Measurements from ENCODE around the gene TRAF3IP3. TPM values are rescaled to one million over a fixed set of nuclear protein-coding genes. Genes with fewer than 3 reads are reported as not detected.

TRAF3IP3 gene
- total and polyA plus RNA-seq, 2 of the 13 experiments (the other 11 are each of a cell fraction or from before 2014, with no cell fraction given), result not detected

DNA sequence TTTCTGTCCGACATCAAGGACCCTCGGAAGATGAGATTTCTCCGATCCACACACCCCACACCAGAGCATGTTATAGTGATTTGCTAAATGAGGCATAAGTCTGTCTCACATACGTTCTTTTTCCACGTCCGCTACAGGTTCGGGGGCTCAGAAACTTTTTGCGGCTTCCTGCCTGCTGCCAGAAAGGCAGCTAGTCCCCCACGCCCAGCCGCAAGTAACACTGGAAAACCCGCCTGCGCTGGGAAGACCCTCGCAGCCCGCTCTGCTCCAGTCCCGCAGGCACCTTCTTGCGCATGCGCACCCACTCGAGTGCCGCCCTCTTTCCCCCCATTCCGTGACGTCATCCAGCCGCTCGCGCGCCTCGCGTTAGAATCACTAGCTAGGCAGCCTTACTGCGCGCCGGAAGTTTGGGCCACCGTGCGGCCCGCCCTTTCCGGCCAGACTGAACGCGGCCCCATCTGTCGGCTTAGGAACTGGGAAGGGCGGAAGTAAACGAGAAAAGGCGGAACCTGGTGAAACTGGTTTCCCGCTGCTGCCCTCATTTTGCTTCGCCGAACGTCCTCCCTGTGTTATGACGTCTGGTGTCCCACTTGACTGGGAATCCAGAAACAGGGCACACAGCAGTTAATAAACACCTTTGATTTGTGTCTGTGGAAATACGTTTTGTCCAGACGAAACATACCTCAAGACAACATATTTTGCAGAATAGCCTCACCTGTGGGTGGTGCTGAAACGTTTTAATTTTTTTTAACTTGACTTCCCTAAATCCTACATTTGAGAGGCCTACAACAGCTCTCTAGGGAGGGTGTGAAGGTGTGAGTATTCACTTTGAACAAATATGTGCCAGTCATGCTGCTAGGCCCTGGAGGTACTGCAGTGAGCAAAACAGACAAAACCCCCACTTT is 28.7 kb downstream of the TRAF3IP3 start, which contains the start of gene C1orf74 (continued):
- no peak for TF ChIP-seq ZNF577 (CRISPR knock-in tag; IDR thresholded peaks at IDR 0.05; ENCODE audit: borderline replicate concordance, low read depth)
- TF ChIP-seq ZNF746 (CRISPR knock-in tag; IDR thresholded peaks at IDR 0.05), result no peak
- TF ChIP-seq ESRRA (CRISPR knock-in tag; IDR thresholded peaks at IDR 0.05; ENCODE audit: low read depth), result no peak
- TF ChIP-seq, protein P1, sequence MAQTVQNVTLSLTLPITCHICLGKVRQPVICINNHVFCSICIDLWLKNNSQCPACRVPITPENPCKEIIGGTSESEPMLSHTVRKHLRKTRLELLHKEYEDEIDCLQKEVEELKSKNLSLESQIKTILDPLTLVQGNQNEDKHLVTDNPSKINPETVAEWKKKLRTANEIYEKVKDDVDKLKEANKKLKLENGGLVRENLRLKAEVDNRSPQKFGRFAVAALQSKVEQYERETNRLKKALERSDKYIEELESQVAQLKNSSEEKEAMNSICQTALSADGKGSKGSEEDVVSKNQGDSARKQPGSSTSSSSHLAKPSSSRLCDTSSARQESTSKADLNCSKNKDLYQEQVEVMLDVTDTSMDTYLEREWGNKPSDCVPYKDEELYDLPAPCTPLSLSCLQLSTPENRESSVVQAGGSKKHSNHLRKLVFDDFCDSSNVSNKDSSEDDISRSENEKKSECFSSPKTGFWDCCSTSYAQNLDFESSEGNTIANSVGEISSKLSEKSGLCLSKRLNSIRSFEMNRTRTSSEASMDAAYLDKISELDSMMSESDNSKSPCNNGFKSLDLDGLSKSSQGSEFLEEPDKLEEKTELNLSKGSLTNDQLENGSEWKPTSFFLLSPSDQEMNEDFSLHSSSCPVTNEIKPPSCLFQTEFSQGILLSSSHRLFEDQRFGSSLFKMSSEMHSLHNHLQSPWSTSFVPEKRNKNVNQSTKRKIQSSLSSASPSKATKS (CRISPR knock-in tag; IDR thresholded peaks at IDR 0.05), result no peak
- no peak for TF ChIP-seq ZFP41 (CRISPR knock-in tag; IDR thresholded peaks at IDR 0.05; ENCODE audit: borderline replicate concordance)
- TF ChIP-seq, protein P2, sequence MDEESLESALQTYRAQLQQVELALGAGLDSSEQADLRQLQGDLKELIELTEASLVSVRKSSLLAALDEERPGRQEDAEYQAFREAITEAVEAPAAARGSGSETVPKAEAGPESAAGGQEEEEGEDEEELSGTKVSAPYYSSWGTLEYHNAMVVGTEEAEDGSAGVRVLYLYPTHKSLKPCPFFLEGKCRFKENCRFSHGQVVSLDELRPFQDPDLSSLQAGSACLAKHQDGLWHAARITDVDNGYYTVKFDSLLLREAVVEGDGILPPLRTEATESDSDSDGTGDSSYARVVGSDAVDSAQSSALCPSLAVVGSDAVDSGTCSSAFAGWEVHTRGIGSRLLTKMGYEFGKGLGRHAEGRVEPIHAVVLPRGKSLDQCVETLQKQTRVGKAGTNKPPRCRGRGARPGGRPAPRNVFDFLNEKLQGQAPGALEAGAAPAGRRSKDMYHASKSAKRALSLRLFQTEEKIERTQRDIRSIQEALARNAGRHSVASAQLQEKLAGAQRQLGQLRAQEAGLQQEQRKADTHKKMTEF (CRISPR knock-in tag; IDR thresholded peaks at IDR 0.05), result peak; percentile 48; the same call in 1 of the 2 replicates
- TF ChIP-seq POLR2A (IDR thresholded peaks at IDR 0.05; ENCODE audit: insufficient read depth in 1 of 2, low read depth in 2 of 2, low read length in 2 of 2), result peak; percentile 47 to 83; a peak in 3 of 4 replicates
- TF ChIP-seq, protein P3, sequence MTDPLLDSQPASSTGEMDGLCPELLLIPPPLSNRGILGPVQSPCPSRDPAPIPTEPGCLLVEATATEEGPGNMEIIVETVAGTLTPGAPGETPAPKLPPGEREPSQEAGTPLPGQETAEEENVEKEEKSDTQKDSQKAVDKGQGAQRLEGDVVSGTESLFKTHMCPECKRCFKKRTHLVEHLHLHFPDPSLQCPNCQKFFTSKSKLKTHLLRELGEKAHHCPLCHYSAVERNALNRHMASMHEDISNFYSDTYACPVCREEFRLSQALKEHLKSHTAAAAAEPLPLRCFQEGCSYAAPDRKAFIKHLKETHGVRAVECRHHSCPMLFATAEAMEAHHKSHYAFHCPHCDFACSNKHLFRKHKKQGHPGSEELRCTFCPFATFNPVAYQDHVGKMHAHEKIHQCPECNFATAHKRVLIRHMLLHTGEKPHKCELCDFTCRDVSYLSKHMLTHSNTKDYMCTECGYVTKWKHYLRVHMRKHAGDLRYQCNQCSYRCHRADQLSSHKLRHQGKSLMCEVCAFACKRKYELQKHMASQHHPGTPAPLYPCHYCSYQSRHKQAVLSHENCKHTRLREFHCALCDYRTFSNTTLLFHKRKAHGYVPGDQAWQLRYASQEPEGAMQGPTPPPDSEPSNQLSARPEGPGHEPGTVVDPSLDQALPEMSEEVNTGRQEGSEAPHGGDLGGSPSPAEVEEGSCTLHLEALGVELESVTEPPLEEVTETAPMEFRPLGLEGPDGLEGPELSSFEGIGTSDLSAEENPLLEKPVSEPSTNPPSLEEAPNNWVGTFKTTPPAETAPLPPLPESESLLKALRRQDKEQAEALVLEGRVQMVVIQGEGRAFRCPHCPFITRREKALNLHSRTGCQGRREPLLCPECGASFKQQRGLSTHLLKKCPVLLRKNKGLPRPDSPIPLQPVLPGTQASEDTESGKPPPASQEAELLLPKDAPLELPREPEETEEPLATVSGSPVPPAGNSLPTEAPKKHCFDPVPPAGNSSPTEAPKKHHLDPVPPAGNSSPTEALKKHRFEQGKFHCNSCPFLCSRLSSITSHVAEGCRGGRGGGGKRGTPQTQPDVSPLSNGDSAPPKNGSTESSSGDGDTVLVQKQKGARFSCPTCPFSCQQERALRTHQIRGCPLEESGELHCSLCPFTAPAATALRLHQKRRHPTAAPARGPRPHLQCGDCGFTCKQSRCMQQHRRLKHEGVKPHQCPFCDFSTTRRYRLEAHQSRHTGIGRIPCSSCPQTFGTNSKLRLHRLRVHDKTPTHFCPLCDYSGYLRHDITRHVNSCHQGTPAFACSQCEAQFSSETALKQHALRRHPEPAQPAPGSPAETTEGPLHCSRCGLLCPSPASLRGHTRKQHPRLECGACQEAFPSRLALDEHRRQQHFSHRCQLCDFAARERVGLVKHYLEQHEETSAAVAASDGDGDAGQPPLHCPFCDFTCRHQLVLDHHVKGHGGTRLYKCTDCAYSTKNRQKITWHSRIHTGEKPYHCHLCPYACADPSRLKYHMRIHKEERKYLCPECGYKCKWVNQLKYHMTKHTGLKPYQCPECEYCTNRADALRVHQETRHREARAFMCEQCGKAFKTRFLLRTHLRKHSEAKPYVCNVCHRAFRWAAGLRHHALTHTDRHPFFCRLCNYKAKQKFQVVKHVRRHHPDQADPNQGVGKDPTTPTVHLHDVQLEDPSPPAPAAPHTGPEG (CRISPR knock-in tag; IDR thresholded peaks at IDR 0.05), result 0 out of 2 replicates have a peak, but pooled peaks have one; percentile 31
- TF ChIP-seq, protein P4, sequence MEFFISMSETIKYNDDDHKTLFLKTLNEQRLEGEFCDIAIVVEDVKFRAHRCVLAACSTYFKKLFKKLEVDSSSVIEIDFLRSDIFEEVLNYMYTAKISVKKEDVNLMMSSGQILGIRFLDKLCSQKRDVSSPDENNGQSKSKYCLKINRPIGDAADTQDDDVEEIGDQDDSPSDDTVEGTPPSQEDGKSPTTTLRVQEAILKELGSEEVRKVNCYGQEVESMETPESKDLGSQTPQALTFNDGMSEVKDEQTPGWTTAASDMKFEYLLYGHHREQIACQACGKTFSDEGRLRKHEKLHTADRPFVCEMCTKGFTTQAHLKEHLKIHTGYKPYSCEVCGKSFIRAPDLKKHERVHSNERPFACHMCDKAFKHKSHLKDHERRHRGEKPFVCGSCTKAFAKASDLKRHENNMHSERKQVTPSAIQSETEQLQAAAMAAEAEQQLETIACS (CRISPR knock-in tag; IDR thresholded peaks at IDR 0.05), result peak; percentile 41
- TF ChIP-seq TAF15 (IDR thresholded peaks at IDR 0.05; ENCODE audit: low read depth, low read length, poor library complexity, severe bottlenecking), result no peak
- no peak for TF ChIP-seq ZBTB1 (CRISPR knock-in tag; IDR thresholded peaks at IDR 0.05; ENCODE audit: borderline replicate concordance)
- TF ChIP-seq NFYB (CRISPR knock-in tag; IDR thresholded peaks at IDR 0.05), result peak; percentile 37; the same call in 1 of the 2 replicates
- no peak for TF ChIP-seq TCF7L2 (IDR thresholded peaks at IDR 0.05; ENCODE audit: low read depth, low read length)
- no peak for TF ChIP-seq ZNF713 (CRISPR knock-in tag; IDR thresholded peaks at IDR 0.05)

Measured in HepG2 (cell line).